HG03378 (cell line): ENCODE data around the gene TRIM43.
"Not testable (repeated sequence)": the region's sequence is repeated elsewhere in the genome, so short reads cannot be mapped to it uniquely, and the experiment has no call there.

Experiments
- ATAC-seq: cut with Tn5 transposase; IDR thresholded peaks from one replicate; pipeline ENCODE4 v1.9.1; 2021; ENCODE audit warnings: mild to moderate bottlenecking, moderate library complexity; ENCODE audit not compliant: unreplicated experiment

Gene TRIM43

DNA sequence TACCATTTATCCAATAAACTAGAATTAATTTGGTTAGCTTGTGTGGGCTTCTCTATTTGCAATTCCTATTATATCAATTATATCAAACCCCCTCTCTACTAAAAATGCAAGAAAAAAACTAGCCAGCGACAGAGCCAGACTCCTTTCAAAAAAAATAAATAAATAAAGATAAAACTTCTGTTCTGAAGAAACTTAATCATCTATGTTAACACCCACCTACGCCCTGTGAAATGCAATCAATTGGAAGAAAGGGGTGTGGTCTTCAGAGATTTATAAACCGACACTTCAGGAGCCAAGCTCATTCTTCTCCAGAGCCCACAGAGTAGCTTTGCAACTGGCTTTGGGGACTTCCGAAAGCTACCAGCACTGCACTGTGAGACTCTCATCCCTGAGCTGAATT is at the start of gene TRIM43:
TRIM43 (plus strand) TSS at position 301 of the 400 bp plus-strand sequence. CDS start 2,023 bp downstream, outside the sequence.
- ATAC-seq: not testable (repeated sequence)

GRCh38 chr2:95551055-95551568 is 40.7 kb upstream of the TRIM43 start:
- no peak for ATAC-seq

DNA sequence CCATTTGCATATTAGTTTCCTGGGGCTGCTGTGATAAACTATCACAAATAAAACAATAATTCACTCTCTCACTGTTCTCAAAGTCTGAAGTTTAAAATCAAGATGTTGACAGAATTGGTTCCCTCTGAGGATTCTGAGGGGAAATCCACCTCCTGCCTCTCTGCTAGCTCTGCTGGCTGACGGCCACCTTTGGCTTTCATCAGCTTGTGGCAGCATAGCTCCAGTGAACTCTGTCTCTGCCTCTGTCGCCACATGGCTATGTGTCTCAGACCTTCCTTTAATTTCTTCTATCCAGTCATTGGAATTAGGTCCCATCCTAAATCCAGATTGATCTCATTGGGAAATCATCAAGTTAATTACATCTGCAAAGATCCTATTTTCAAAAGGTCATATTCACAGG is 38.9 kb upstream of the TRIM43 start:
- no peak for ATAC-seq

DNA sequence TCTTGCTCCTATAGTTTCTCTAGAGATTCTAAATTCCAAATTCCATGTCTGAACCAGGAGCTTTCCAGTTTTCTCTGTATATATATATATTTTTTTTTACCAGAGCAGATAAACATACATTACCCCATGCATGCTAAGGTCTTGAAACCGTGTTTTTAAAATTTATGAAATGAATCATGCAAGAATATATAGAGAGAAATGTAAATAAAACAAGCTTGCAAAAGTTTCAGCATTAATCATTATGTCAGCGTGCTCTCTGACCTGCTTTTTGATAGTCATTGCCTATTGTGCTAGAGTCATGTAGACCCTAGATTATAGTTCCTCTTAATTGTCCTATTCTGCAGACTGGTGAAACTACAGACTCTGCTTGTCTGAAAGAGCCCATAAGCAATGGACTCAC is 22.6 kb upstream of the TRIM43 start:
- no peak for ATAC-seq

GRCh38 chr2:95573866-95574265 is 17.9 kb upstream of the TRIM43 start:
- no peak for ATAC-seq

GRCh38 chr2:95574506-95574905 is 17.3 kb upstream of the TRIM43 start:
- ATAC-seq: no peak

- ATAC-seq: no peak
Observed at GRCh38 chr2:95575857-95576256, 15.9 kb upstream of the TRIM43 start.

GRCh38 chr2:95578539-95578938 is 13.3 kb upstream of the TRIM43 start:
- ATAC-seq: no peak

DNA sequence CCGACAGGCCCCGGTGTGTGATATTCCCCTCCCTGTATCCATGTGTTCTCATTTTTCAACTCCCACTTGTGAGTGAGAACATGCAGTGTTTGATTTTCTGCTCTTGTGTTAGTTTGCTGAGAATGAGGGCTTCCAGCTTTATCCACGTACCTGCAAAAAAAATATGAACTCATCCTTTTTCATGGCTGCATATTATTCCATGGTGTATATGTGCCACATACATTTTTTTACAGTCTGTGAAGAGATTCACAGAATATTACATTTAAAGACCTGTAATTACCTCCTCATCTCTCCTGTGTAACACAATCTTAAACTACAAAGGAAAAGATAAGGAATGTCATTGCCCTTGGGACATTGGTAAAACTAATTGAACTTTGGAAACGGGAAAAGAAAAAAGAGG is 8.3 kb upstream of the TRIM43 start:
- ATAC-seq: not testable (repeated sequence)

DNA sequence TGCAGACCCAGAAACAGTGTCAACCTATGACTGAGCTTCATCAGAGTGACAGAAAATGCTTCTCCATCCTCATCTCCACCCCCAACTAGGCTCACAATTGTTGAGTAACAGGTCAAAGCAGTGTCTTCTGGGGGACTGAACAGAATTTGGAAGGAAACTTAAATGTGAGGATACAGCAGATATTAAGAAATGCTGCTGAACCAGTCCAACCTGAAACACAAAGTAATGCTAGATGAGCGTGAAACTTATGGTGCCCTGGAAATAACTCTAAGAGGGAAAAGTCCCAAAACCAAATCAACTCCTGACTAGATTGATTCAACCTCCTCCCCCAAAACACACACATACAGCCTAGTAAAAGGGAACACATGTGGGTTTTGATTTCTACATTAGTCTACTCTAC is 7.5 kb upstream of the TRIM43 start:
- not testable (repeated sequence) for ATAC-seq

DNA sequence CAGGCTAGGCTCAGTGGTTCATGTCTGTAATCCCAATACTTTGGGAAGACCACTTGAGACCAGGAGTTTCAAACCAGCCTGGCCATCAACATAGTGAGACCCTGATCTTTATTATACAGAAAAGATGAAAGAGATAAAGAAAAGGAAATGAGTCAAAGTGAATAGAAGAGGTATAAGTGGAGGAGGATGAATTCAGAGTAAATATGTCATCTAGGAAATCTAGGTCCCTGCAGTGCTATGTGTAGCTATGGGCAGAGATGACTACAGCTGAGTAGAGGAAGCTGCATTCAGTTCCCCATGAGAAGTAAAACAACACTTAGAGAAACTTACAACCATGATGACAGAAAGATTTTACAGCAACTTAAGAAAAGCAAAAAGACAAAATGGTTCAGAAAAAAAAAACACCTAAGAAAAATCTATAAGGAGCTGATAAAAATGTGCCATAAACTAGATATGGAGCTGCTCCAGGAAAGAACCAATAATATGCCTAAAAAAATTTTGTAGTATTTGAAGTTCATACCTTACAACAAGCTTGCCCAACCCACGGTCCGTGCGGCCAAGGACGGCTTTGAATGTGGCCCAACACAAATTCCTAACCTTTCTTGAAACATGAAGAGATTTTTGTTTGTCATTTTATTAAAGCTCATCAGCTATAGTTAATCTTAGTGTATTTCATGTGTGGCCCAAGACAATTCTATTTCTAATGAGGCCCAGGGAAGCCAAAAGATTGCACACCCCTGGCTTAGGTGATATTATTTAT is 1.8 kb upstream of the TRIM43 start:
- ATAC-seq: not testable (repeated sequence)

- ATAC-seq: not testable (repeated sequence)
Observed at GRCh38 chr2:95592973-95593372, 1.2 kb downstream of the TRIM43 start.

DNA sequence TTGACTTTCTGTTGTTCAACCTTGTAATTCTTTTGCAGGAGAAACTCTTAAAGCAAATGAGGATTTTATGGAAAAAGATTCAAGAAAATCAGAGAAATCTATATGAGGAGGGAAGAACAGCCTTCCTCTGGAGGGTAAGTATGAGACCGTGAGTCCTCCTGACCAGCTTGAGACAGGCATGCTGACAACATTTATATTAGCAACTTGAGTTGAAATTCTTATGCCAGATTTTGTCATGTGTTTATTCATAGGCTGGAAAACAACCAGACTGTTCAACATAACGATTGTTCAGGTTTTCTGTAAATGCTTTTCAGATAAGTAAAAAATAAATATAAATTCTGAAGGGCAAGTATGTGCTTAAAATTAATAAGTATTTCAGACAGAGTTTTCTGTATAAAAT is 3.2 kb downstream of the TRIM43 start:
- ATAC-seq: not testable (repeated sequence)

DNA sequence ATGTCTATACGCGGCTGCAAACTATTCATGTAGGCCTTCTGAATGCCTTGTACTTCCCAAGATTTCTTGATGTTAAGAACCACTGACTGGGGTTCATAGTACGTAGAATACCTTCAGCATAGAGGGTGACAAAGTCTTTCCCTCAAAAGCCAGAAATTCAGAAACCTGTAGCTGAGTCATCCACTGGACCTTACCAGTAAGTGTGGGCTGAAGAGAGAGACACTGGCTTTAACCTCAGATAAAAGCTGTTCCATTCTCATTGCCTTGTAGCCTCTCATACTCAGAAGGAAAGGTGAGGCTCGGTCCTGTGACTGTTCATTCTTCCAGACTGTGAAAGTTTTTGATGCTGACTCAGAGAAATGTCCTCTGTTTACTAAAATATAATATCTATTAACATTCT is 9.5 kb downstream of the TRIM43 start:
- not testable (repeated sequence) for ATAC-seq

GRCh38 chr2:95602146-95602545 is 10.3 kb downstream of the TRIM43 start:
- not testable (repeated sequence) for ATAC-seq

GRCh38 chr2:95608356-95608755 is 16.6 kb downstream of the TRIM43 start:
- not testable (repeated sequence) for ATAC-seq

- ATAC-seq: not testable (repeated sequence)
Observed at GRCh38 chr2:95609764-95610163, 18.0 kb downstream of the TRIM43 start.

- ATAC-seq: not testable (repeated sequence)
Observed at GRCh38 chr2:95613048-95613447, 21.2 kb downstream of the TRIM43 start.

GRCh38 chr2:95622728-95623127 is 30.9 kb downstream of the TRIM43 start:
- ATAC-seq: not testable (repeated sequence)

DNA sequence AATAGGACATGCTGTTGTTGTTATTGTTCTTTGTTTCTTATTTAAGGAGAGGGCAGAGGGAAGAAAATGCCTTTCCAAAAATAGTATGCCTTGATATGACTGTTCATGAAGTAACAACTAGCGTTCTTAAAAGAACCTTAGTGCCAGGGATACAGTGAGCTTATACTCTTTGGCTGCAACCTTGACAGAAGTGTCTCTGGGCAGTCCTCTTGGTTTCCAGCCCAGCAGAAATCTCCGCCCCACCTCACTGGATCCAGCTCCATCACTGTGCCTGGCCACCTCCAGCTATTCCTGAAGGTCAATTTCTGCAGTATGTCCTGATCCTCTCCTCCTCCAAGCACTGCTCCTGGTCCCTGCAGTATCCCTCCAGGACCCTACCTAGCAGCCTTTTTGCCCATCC is 39.2 kb downstream of the TRIM43 start:
- ATAC-seq: not testable (repeated sequence)

DNA sequence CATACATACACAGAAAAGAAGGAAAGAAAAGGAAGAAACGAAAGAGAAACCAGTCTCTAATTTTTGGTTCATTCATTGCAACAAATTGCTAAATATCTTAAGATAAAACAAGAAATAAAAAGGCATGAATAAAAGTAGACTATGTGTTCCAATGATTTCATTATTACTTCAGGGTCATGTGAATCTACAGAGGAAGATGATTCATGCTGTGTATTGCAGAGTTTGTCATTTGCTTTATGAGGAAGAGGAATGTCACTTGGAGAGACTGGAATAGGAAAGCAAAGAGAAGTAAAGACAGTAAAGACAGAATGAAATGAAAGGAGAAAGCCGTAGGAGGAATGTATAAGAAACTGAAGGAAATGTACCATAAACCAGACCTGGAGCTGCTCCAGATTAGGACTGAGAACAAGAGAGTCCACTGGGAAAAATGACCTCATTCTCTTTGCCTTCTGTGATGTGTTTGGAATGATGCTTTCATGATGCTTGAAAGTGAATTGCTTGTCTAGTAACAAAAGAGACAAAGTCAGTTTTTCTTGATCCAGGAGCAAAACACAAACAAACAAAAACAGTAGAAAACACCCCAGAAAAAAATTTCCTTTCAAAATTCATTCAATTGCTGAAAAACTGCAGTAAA is 41.9 kb downstream of the TRIM43 start:
- not testable (repeated sequence) for ATAC-seq
